Breast epithelium (tissue), 4 donors: ENCODE data around the gene H2AZ2. TPM values are rescaled to one million over a fixed set of nuclear protein-coding genes. Genes with fewer than 3 reads are reported as not detected.

Experiments used
- DNase-seq, 2 donors: peaks; one replicate each; pipeline ENCODE4 v3.0.0-alpha.2; 2019; ENCODE audit warnings: low spot score in 2 of 2
- H3K27ac ChIP-seq, 2 donors: fragments of 200-600 bp; sonication (generic) in 1 of 2; one replicate each; pipeline ENCODE4 v1.5.1; 2016 to 2019; ENCODE audit warnings: mild to moderate bottlenecking in 1 of 2
- H3K27me3 ChIP-seq, 2 donors: fragments of 200-600 bp; sonication (generic) in 1 of 2; one replicate each; pipeline versions ENCODE4 v1.5.1 to v1.6.0; 2017 to 2019; ENCODE audit warnings: control low read depth in 1 of 2, mild to moderate bottlenecking in 1 of 2
- H3K36me3 ChIP-seq: fragments of 200-600 bp; one replicate; pipeline ENCODE4 v1.5.1; 2019
- H3K4me1 ChIP-seq, 2 donors: fragments of 200-600 bp; sonication (generic); one replicate each; pipeline ENCODE4 v1.5.1; 2016 to 2019; ENCODE audit warnings: control low read depth in 1 of 2
- H3K4me3 ChIP-seq, 3 donors: fragments of 200-600 bp; sonication (generic); 1 replicate in 2 of 3; 2 replicates in 1 of 3; pipeline ENCODE4 v1.5.1; 2016 to 2019; ENCODE audit warnings: mild to moderate bottlenecking in 3 of 3, moderate library complexity in 2 of 3
- H3K9me3 ChIP-seq, 2 donors: fragments of 200-600 bp; sonication (generic) in 1 of 2; one replicate each; pipeline ENCODE4 v1.5.1; 2016 to 2019; ENCODE audit warnings: control low read depth in 1 of 2
- CTCF ChIP-seq, 3 donors: fragments of 450-650 bp; IDR thresholded peaks; one replicate each; pipeline ENCODE4 v1.5.1; 2016 to 2017; ENCODE audit warnings: antibody characterized with exemption in 3 of 3, mild to moderate bottlenecking in 3 of 3, moderate library complexity in 3 of 3
- POLR2A ChIP-seq: fragments of 450-650 bp; IDR thresholded peaks from one replicate; pipeline ENCODE4 v1.6.1; 2016; ENCODE audit warnings: antibody characterized with exemption, mild to moderate bottlenecking, moderate library complexity
- POLR2AphosphoS5 ChIP-seq, 3 donors: sonication (generic); formaldehyde crosslinking; IDR thresholded peaks; one replicate each; pipeline ENCODE4 v1.6.1; 2017; ENCODE audit warnings: antibody characterized with exemption in 3 of 3
- intact Hi-C: fragments of 100-400 bp; cut with DNase I; formaldehyde crosslinking; loops from one replicate; pipeline ENCODE4 v1.15.1; 2023; ENCODE audit warnings: low total_unique reads
- total RNA-seq, 3 donors: library from RNA; depleted of rRNA; stranded (reverse); fragments of >200 nt; gene quantifications; one replicate each; pipeline ENCODE4 v1.1.0, GENCODE V29; 2016

Gene H2AZ2
- total RNA-seq, 3 donors from 2014 or later, result 110 to 140 (median 115) TPM

GRCh38 chr7:44891372-44891771 lies 43.5 kb upstream of the H2AZ2 start:
- Histone ChIP-seq H3K27me3 (no peaks in the 10 kb centered on the region), H3K4me1 (no peaks in the 10 kb centered on the region), H3K9me3 (no peaks in the 10 kb centered on the region), H3K4me3 (no peak overlapping the region), H3K27ac (no peak overlapping the region), H3K36me3 (no peaks in the 10 kb centered on the region)
- no peak for DNase-seq
- intact Hi-C loops, result no loop called here
- TF ChIP-seq POLR2AphosphoS5 (IDR thresholded peaks at IDR 0.05) (no peak), POLR2A (no peak)

- H3K27me3 ChIP-seq, result no peaks in the 10 kb centered on the region
- H3K27ac ChIP-seq, result no peak overlapping the region
- TF ChIP-seq CTCF (IDR thresholded peaks at IDR 0.05), result no peak
- no peak for TF ChIP-seq POLR2AphosphoS5 (IDR thresholded peaks at IDR 0.05)
- no peak for TF ChIP-seq POLR2A
- intact Hi-C loops, result no loop called here
- no peaks in the 10 kb centered on the region for H3K9me3 ChIP-seq
- H3K36me3 ChIP-seq, result no peaks in the 10 kb centered on the region
- no peaks in the 10 kb centered on the region for H3K4me1 ChIP-seq
- DNase-seq, result no peak
- no peak overlapping the region for H3K4me3 ChIP-seq
These were observed 41.3 kb upstream of the H2AZ2 start for GRCh38 chr7:44889086-44889781.

GRCh38 chr7:44887293-44887692 lies 39.4 kb upstream of the H2AZ2 start:
- H3K27me3 ChIP-seq, result no peaks in the 10 kb centered on the region
- H3K36me3 ChIP-seq, result no peaks in the 10 kb centered on the region
- no peak for TF ChIP-seq POLR2AphosphoS5 (IDR thresholded peaks at IDR 0.05)
- TF ChIP-seq POLR2A, result no peak
- no peak for TF ChIP-seq CTCF (IDR thresholded peaks at IDR 0.05)
- H3K9me3 ChIP-seq, result no peaks in the 10 kb centered on the region
- no peak overlapping the region for H3K4me3 ChIP-seq
- DNase-seq, result no peak
- intact Hi-C loops, result no loop called here
- H3K4me1 ChIP-seq, result peaks cover 0 to 18% of the 10 kb centered on the region in 2 donors
- no peak overlapping the region for H3K27ac ChIP-seq

- Histone ChIP-seq H3K36me3 (no peaks in the 10 kb centered on the region), H3K27ac (peak within 1 kb of the TSS; percentile 96 to 98), H3K4me3 (peak within 1 kb of the TSS; percentile 77 to 96 (median 95)), H3K27me3 (no peaks in the 10 kb centered on the region), H3K9me3 (no peaks in the 10 kb centered on the region), H3K4me1 (peaks cover 0 to 18% of the 10 kb centered on the region in 2 donors)
- TF ChIP-seq POLR2AphosphoS5 (IDR thresholded peaks at IDR 0.05) (peak; percentile 97 to 100 (median 98)), CTCF (IDR thresholded peaks at IDR 0.05) (no peak), POLR2A (peak; percentile 91)
- DNase-seq, result peak; percentile 92
- intact Hi-C loops, result no loop called here
These were observed 37.8 kb upstream of the H2AZ2 start, which contains the start of gene PURB for GRCh38 chr7:44885394-44886317. Gene PURB, minus strand, starts transcription at chr7:44885530. Its CDS starts 182 bp downstream, at chr7:44885348.

DNA sequence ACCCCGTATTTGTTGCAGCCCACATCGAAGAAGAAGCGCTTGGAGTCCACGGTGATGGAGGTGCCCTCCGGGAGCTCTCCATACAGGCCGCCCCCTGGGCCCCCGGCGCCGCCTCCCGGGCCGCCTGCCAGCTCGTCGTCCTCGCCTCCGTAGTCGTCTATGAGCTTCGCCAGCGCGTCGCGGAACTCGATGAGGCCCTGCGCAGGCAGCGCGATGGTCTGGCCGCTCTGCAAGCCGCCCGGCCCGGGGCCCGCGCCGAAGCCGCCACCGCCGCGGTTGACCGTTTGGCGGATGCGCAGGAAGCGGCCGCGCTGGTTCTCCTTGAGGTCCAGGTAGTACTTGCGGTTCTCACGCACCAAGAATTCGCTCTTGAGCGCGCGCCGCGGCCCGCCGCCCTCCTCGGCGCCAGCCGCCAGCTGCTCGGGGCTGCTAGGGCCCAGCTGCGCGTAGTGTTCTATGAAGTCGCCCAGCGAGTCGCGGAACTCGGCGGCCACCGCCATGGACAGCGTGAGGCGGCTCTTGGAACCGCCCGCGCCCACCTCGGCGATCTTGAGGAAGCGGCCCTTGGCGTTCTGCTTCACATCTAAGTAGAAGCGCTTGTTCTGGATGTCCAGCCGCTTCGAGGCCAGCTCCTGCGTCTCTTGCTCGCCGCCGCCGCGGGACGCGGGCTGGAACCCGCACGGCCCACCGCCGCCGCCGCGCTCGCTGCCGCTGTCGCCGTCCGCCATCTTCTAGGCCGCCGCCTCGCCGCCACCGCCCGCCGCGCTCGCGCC lies 36.9 kb upstream of the H2AZ2 start:
- Histone ChIP-seq H3K36me3 (no peaks in the 10 kb centered on the region), H3K4me1 (peaks cover 0 to 21% of the 10 kb centered on the region in 2 donors), H3K9me3 (no peaks in the 10 kb centered on the region), H3K27me3 (no peaks in the 10 kb centered on the region), H3K4me3 (peak overlapping the region; percentile 77 to 96 (median 95)), H3K27ac (peak overlapping the region; percentile 96 to 98)
- DNase-seq, result peak; percentile 26 to 56
- intact Hi-C loops, result no loop called here
- TF ChIP-seq CTCF (IDR thresholded peaks at IDR 0.05) (no peak), POLR2AphosphoS5 (IDR thresholded peaks at IDR 0.05) (peak; percentile 31 to 47 (median 46))
